Tibial artery (tissue), 4 donors: ENCODE measurements around the gene TASOR.
"Not testable (repeated sequence)": the region's sequence is repeated elsewhere in the genome, so short reads cannot be mapped to it uniquely, and the experiment has no call there.

Experiments
- DNase-seq, 2 donors: peaks; one replicate each; pipeline ENCODE4 v3.0.0-alpha.2; 2019
- H3K27ac ChIP-seq, 2 donors: fragments of 200-600 bp; sonication (generic) in 1 of 2; 1 replicate in 1 of 2; 2 replicates in 1 of 2; pipeline ENCODE4 v1.5.1; 2018 to 2019; ENCODE audit warnings: mild to moderate bottlenecking in 1 of 2
- H3K27me3 ChIP-seq, 2 donors: fragments of 200-600 bp; sonication (generic) in 1 of 2; one replicate each; pipeline versions ENCODE4 v1.5.1 to v1.6.0; 2016 to 2019
- H3K36me3 ChIP-seq, 3 donors: fragments of 200-600 bp; sonication (generic) in 2 of 3; one replicate each; pipeline ENCODE4 v1.5.1; 2016 to 2019; ENCODE audit warnings: mild to moderate bottlenecking in 2 of 3
- H3K4me1 ChIP-seq, 4 donors: fragments of 200-600 bp; sonication (generic) in 2 of 4; 1 replicate in 3 of 4; 2 replicates in 1 of 4; pipeline ENCODE4 v1.5.1; 2016 to 2019
- H3K4me3 ChIP-seq, 2 donors: fragments of 200-600 bp; sonication (generic) in 1 of 2; 1 replicate in 1 of 2; 2 replicates in 1 of 2; pipeline ENCODE4 v1.5.1; 2018 to 2019; ENCODE audit warnings: mild to moderate bottlenecking in 2 of 2
- H3K9me3 ChIP-seq, 3 donors: fragments of 200-600 bp; sonication (generic) in 1 of 3; one replicate each; pipeline ENCODE4 v1.5.1; 2016 to 2019
- CTCF ChIP-seq, 2 experiments: fragments of 200-600 bp in 1 of 2; fragments of 450-650 bp in 1 of 2; IDR thresholded peaks; one replicate each; pipeline ENCODE4 v1.5.1; 2017 to 2019; ENCODE audit warnings: antibody characterized with exemption in 2 of 2, mild to moderate bottlenecking in 1 of 2, moderate library complexity in 1 of 2
- intact Hi-C: fragments of 100-400 bp; cut with DNase I; formaldehyde crosslinking; loops from one replicate; pipeline ENCODE4 v1.15.0; 2023; ENCODE audit warnings: low total_unique reads

The TASOR gene

GRCh38 chr3:56694867-56695683 lies 12.0 kb upstream of the TASOR start:
- intact Hi-C loops: no loop called here
- Histone ChIP-seq H3K9me3 (no peaks in the 10 kb centered on the region), H3K27me3 (no peaks in the 10 kb centered on the region), H3K4me3 (no peak overlapping the region), H3K4me1 (no peaks in the 10 kb centered on the region), H3K27ac (no peak overlapping the region), H3K36me3 (no peaks in the 10 kb centered on the region)
- no peak for DNase-seq
- TF ChIP-seq CTCF (IDR thresholded peaks at IDR 0.05): no peak

GRCh38 chr3:56693750-56694149 lies 10.7 kb upstream of the TASOR start:
- Histone ChIP-seq H3K27ac (no peak overlapping the region), H3K27me3 (no peaks in the 10 kb centered on the region), H3K36me3 (no peaks in the 10 kb centered on the region), H3K4me1 (no peaks in the 10 kb centered on the region), H3K4me3 (no peak overlapping the region), H3K9me3 (no peaks in the 10 kb centered on the region)
- intact Hi-C loops: no loop called here
- DNase-seq: peak in 1 of 2 donors; percentile 56
- no peak for TF ChIP-seq CTCF (IDR thresholded peaks at IDR 0.05)

- H3K4me1 ChIP-seq, H3K36me3 ChIP-seq, DNase-seq, H3K27ac ChIP-seq, H3K4me3 ChIP-seq, intact Hi-C loops, H3K9me3 ChIP-seq, H3K27me3 ChIP-seq: not testable (repeated sequence)
Observed at GRCh38 chr3:56692520-56693433, 9.7 kb upstream of the TASOR start.

GRCh38 chr3:56692001-56692365 lies 8.9 kb upstream of the TASOR start:
- intact Hi-C loops, DNase-seq, H3K36me3 ChIP-seq, H3K27ac ChIP-seq, H3K27me3 ChIP-seq, H3K9me3 ChIP-seq, H3K4me3 ChIP-seq, H3K4me1 ChIP-seq: not testable (repeated sequence)

GRCh38 chr3:56691165-56692000 lies 8.3 kb upstream of the TASOR start:
- TF ChIP-seq CTCF (IDR thresholded peaks at IDR 0.05): no peak
- Histone ChIP-seq H3K36me3 (no peaks in the 10 kb centered on the region), H3K4me3 (no peak overlapping the region), H3K27ac (no peak overlapping the region), H3K27me3 (no peaks in the 10 kb centered on the region), H3K4me1 (no peaks in the 10 kb centered on the region), H3K9me3 (no peaks in the 10 kb centered on the region)
- no peak for DNase-seq
- intact Hi-C loops: no loop called here

- Histone ChIP-seq H3K9me3 (no peaks in the 10 kb centered on the region), H3K27ac (no peak overlapping the region), H3K27me3 (no peaks in the 10 kb centered on the region), H3K4me1 (no peaks in the 10 kb centered on the region), H3K36me3 (no peaks in the 10 kb centered on the region), H3K4me3 (no peak overlapping the region)
- intact Hi-C loops: no loop called here
- DNase-seq: no peak
- TF ChIP-seq CTCF (IDR thresholded peaks at IDR 0.05): no peak
Observed at GRCh38 chr3:56689303-56689702, 6.2 kb upstream of the TASOR start.
